Type B pancreatic cell (in vitro differentiated cells): ENCODE results near the gene RPS6KA5. TPM values are rescaled to one million over a fixed set of nuclear protein-coding genes. Genes with fewer than 3 reads are reported as not detected.

ENCODE experiments used
- DNase-seq: peaks from one replicate; pipeline ENCODE4 v3.0.0; 2021; ENCODE audit warnings: mixed read lengths; ENCODE audit not compliant: unreplicated experiment; ENCODE audit errors: extremely low spot score
- H3K27ac Mint-ChIP-seq: 2 replicates; pipeline ENCODE4 v1.8.0; 2021; ENCODE audit warnings: mild to moderate bottlenecking, mixed read lengths
- H3K27me3 Mint-ChIP-seq: 2 replicates; pipeline ENCODE4 v1.8.0; 2021; ENCODE audit warnings: mixed read lengths
- H3K36me3 Mint-ChIP-seq: 2 replicates; pipeline ENCODE4 v1.8.0; 2021; ENCODE audit warnings: mixed read lengths
- H3K4me1 Mint-ChIP-seq: one replicate; pipeline ENCODE4 v1.8.0; 2021; ENCODE audit warnings: mixed read lengths; ENCODE audit not compliant: unreplicated experiment
- H3K4me3 Mint-ChIP-seq: 2 replicates; pipeline ENCODE4 v1.8.0; 2021; ENCODE audit warnings: mild to moderate bottlenecking, mixed read lengths
- H3K9me3 Mint-ChIP-seq: 2 replicates; pipeline ENCODE4 v1.8.0; 2021; ENCODE audit warnings: mixed read lengths
- CTCF ChIP-seq: fragments of 200-600 bp; sonication (generic); conservative IDR thresholded peaks from 2 replicates; pipeline ENCODE4 v1.5.0; 2021; ENCODE audit warnings: antibody characterized with exemption, mild to moderate bottlenecking
- total RNA-seq: library from RNA; stranded (reverse); gene quantifications from 2 replicates; pipeline ENCODE4 v1.2.1, GENCODE V29; 2021; ENCODE audit warnings: low replicate concordance

RPS6KA5 gene
- total RNA-seq, 1 donor from 2014 or later: 7.4 TPM

- H3K36me3 Mint-ChIP-seq: no peaks in the 10 kb centered on the region
- no peak for TF ChIP-seq CTCF
- DNase-seq: no peak
- no peak overlapping the region for H3K27ac Mint-ChIP-seq
- H3K27me3 Mint-ChIP-seq: no peaks in the 10 kb centered on the region
- H3K4me1 Mint-ChIP-seq: no peaks in the 10 kb centered on the region
- no peak overlapping the region for H3K4me3 Mint-ChIP-seq
- no peaks in the 10 kb centered on the region for H3K9me3 Mint-ChIP-seq
Measured at GRCh38 chr14:91075553-91075952, 15.1 kb upstream of the RPS6KA5 start.

- no peak overlapping the region for H3K27ac Mint-ChIP-seq
- H3K4me1 Mint-ChIP-seq: no peaks in the 10 kb centered on the region
- DNase-seq: no peak
- H3K9me3 Mint-ChIP-seq: no peaks in the 10 kb centered on the region
- no peaks in the 10 kb centered on the region for H3K27me3 Mint-ChIP-seq
- no peaks in the 10 kb centered on the region for H3K36me3 Mint-ChIP-seq
- H3K4me3 Mint-ChIP-seq: no peak overlapping the region
- TF ChIP-seq CTCF: no peak
Measured at GRCh38 chr14:91070572-91070971, 10.1 kb upstream of the RPS6KA5 start.

GRCh38 chr14:91068642-91069041 is 8.2 kb upstream of the RPS6KA5 start:
- no peaks in the 10 kb centered on the region for H3K9me3 Mint-ChIP-seq
- H3K36me3 Mint-ChIP-seq: no peaks in the 10 kb centered on the region
- H3K4me3 Mint-ChIP-seq: no peak overlapping the region
- H3K4me1 Mint-ChIP-seq: no peaks in the 10 kb centered on the region
- no peak for DNase-seq
- H3K27me3 Mint-ChIP-seq: no peaks in the 10 kb centered on the region
- TF ChIP-seq CTCF: no peak
- H3K27ac Mint-ChIP-seq: no peak overlapping the region

GRCh38 chr14:91067186-91067585 is 6.7 kb upstream of the RPS6KA5 start:
- Mint-ChIP-seq H3K27ac (no peak overlapping the region), H3K36me3 (no peaks in the 10 kb centered on the region), H3K4me3 (no peak overlapping the region), H3K4me1 (no peaks in the 10 kb centered on the region), H3K27me3 (no peaks in the 10 kb centered on the region), H3K9me3 (no peaks in the 10 kb centered on the region)
- DNase-seq: no peak
- TF ChIP-seq CTCF: no peak

GRCh38 chr14:91065266-91065665 is 4.8 kb upstream of the RPS6KA5 start:
- Mint-ChIP-seq H3K27ac (no peak overlapping the region), H3K4me3 (no peak overlapping the region), H3K36me3 (no peaks in the 10 kb centered on the region), H3K9me3 (no peaks in the 10 kb centered on the region), H3K4me1 (no peaks in the 10 kb centered on the region), H3K27me3 (no peaks in the 10 kb centered on the region)
- TF ChIP-seq CTCF: no peak
- no peak for DNase-seq

- Mint-ChIP-seq H3K9me3 (no peaks in the 10 kb centered on the region), H3K27ac (no peak overlapping the region), H3K4me1 (peaks cover 6% of the 10 kb centered on the region), H3K4me3 (no peak overlapping the region), H3K27me3 (no peaks in the 10 kb centered on the region), H3K36me3 (no peaks in the 10 kb centered on the region)
- DNase-seq: no peak
- no peak for TF ChIP-seq CTCF
Measured at GRCh38 chr14:91063119-91063518, 2.7 kb upstream of the RPS6KA5 start.
